Liver (tissue), 9 donors: ENCODE measurements around the gene SOX21. TPM values are rescaled to one million over a fixed set of nuclear protein-coding genes. Genes with fewer than 3 reads are reported as not detected.
A peak's percentile ranks its signal among the peaks of the same experiment; 100 is the strongest.

Source experiments
- DNase-seq: peaks from one replicate; pipeline ENCODE4 v3.0.0-alpha.2; 2017; ENCODE audit warnings: low spot score
- H3K27ac ChIP-seq, 2 donors: one replicate each; pipeline ENCODE4 v1.7.0; 2013; ENCODE audit warnings: inconsistent platforms in 2 of 2, low read length in 2 of 2, control low read depth in 1 of 2, low read depth in 1 of 2, mild to moderate bottlenecking in 1 of 2
- H3K27me3 ChIP-seq, 4 donors: one replicate each; pipeline versions ENCODE4 v1.6.1 to v1.7.0; 2013; ENCODE audit warnings: low read length in 3 of 4, inconsistent platforms in 1 of 4, mild to moderate bottlenecking in 1 of 4, moderate library complexity in 1 of 4; ENCODE audit not compliant: control insufficient read depth in 4 of 4, insufficient read depth in 4 of 4
- H3K36me3 ChIP-seq, 4 donors: one replicate each; pipeline versions ENCODE4 v1.6.1 to v1.7.0; 2013; ENCODE audit warnings: low read length in 3 of 4, mild to moderate bottlenecking in 3 of 4, low read depth in 1 of 4, moderate library complexity in 1 of 4; ENCODE audit not compliant: control insufficient read depth in 4 of 4, insufficient read depth in 3 of 4
- H3K4me1 ChIP-seq, 4 donors: one replicate each; pipeline versions ENCODE4 v1.6.1 to v1.7.0; 2013; ENCODE audit warnings: low read length in 3 of 4, mild to moderate bottlenecking in 3 of 4, moderate library complexity in 1 of 4; ENCODE audit not compliant: control insufficient read depth in 4 of 4, insufficient read depth in 4 of 4
- H3K4me3 ChIP-seq, 3 donors: one replicate each; pipeline versions ENCODE4 v1.6.1 to v1.7.0; 2013; ENCODE audit warnings: low read length in 3 of 3, control low read depth in 1 of 3, low read depth in 1 of 3, mild to moderate bottlenecking in 1 of 3
- H3K9ac ChIP-seq, 2 donors: one replicate each; pipeline ENCODE4 v1.7.0; 2013; ENCODE audit warnings: low read length in 2 of 2, mild to moderate bottlenecking in 2 of 2, moderate library complexity in 2 of 2, control low read depth in 1 of 2, low read depth in 1 of 2
- H3K9me3 ChIP-seq, 4 donors: one replicate each; pipeline versions ENCODE4 v1.6.1 to v1.7.0; 2013; ENCODE audit warnings: low read length in 3 of 4; ENCODE audit not compliant: control insufficient read depth in 4 of 4
- CTCF ChIP-seq: fragments of 150-350 bp; IDR thresholded peaks from 2 replicates; pipeline ENCODE4 v1.5.1; 2017; ENCODE audit warnings: improper control_type of control experiment, low read depth, low read length; ENCODE audit not compliant: missing input control
- EGR1 ChIP-seq, 2 donors: IDR thresholded peaks; 2 replicates each; pipeline ENCODE4 v1.6.1; 2016 to 2018; ENCODE audit warnings: antibody characterized with exemption in 2 of 2, low read depth in 2 of 2
- FOXA1 ChIP-seq: IDR thresholded peaks from 2 replicates; pipeline ENCODE4 v1.6.1; 2016; ENCODE audit warnings: antibody characterized with exemption
- FOXA2 ChIP-seq: IDR thresholded peaks from 2 replicates; pipeline ENCODE4 v1.6.1; 2016; ENCODE audit warnings: antibody characterized with exemption
- GABPA ChIP-seq, 2 donors: IDR thresholded peaks in 1 of 2; conservative IDR thresholded peaks in 1 of 2; 2 replicates each; pipeline ENCODE4 v1.6.1; 2016; ENCODE audit warnings: antibody characterized with exemption in 2 of 2, mild to moderate bottlenecking in 1 of 2, moderate library complexity in 1 of 2
- HNF4A ChIP-seq, 2 donors: conservative IDR thresholded peaks; 2 replicates each; pipeline ENCODE4 v1.6.1; 2016; ENCODE audit warnings: antibody characterized with exemption in 2 of 2, mild to moderate bottlenecking in 2 of 2
- HNF4G ChIP-seq: IDR thresholded peaks from 2 replicates; pipeline ENCODE4 v1.6.1; 2016; ENCODE audit warnings: antibody characterized with exemption
- JUND ChIP-seq, 2 donors: IDR thresholded peaks; 2 replicates each; pipeline ENCODE4 v1.6.1; 2016; ENCODE audit warnings: antibody characterized with exemption in 2 of 2
- NR2F2 ChIP-seq: IDR thresholded peaks from 2 replicates; pipeline ENCODE4 v1.6.1; 2016; ENCODE audit warnings: antibody characterized with exemption
- RAD21 ChIP-seq, 2 donors: IDR thresholded peaks; 2 replicates each; pipeline ENCODE4 v1.6.1; 2016; ENCODE audit warnings: antibody characterized with exemption in 2 of 2, mild to moderate bottlenecking in 2 of 2
- REST ChIP-seq: IDR thresholded peaks from 2 replicates; pipeline ENCODE4 v1.6.1; 2016; ENCODE audit warnings: antibody characterized with exemption, mild to moderate bottlenecking
- RXRA ChIP-seq, 2 donors: IDR thresholded peaks; 2 replicates each; pipeline ENCODE4 v1.6.1; 2017 to 2018; ENCODE audit warnings: antibody characterized with exemption in 2 of 2, mild to moderate bottlenecking in 1 of 2
- SP1 ChIP-seq: IDR thresholded peaks from 2 replicates; pipeline ENCODE4 v1.6.1; 2018; ENCODE audit warnings: antibody characterized with exemption, mild to moderate bottlenecking
- TAF1 ChIP-seq: conservative IDR thresholded peaks from 2 replicates; pipeline ENCODE4 v1.6.1; 2016; ENCODE audit warnings: antibody characterized with exemption, mild to moderate bottlenecking
- WGBS: extraction: QIAGEN DNeasy Blood & Tissue Kit; methylation state at CpG from one replicate; pipeline ENCODE4 v1.1.7; 2013; 5-methylcytosine and 5-hydroxymethylcytosine counted together
- polyA plus RNA-seq, 2 donors: library from polyadenylated mRNA; stranded (reverse) in 1 of 2; unstranded in 1 of 2; fragments of 200-250 nt in 1 of 2; fragments of >200 nt in 1 of 2; fragmentation: Nextera tagmentation in 1 of 2; extraction: Ambion mirVana in 1 of 2; gene quantifications; one replicate each; pipeline versions ENCODE4 v1.2.1 to v1.2.3, GENCODE V29; 2013 to 2015
- total RNA-seq, 2 donors: library from RNA; depleted of rRNA; stranded (reverse); fragments of >200 nt; gene quantifications; one replicate each; pipeline ENCODE4 v1.2.3, GENCODE V29; 2014
- TF ChIP-seq, protein P1 (sequence below): IDR thresholded peaks from 2 replicates; pipeline ENCODE4 v1.6.1; 2016; ENCODE audit warnings: antibody characterized with exemption
- TF ChIP-seq, protein P2 (sequence below): IDR thresholded peaks from 2 replicates; pipeline ENCODE4 v1.6.1; 2016; ENCODE audit warnings: antibody characterized with exemption
- TF ChIP-seq, protein P3 (sequence below): IDR thresholded peaks from 2 replicates; pipeline ENCODE4 v1.6.1; 2016; ENCODE audit warnings: antibody characterized with exemption
- donor health status: healthy.
- donor health status: healthy.
- donor health status: healthy.
- donor health status: healthy.
- donor health status: healthy.

The SOX21 gene
- total and polyA plus RNA-seq, 4 donors, result not detected

DNA sequence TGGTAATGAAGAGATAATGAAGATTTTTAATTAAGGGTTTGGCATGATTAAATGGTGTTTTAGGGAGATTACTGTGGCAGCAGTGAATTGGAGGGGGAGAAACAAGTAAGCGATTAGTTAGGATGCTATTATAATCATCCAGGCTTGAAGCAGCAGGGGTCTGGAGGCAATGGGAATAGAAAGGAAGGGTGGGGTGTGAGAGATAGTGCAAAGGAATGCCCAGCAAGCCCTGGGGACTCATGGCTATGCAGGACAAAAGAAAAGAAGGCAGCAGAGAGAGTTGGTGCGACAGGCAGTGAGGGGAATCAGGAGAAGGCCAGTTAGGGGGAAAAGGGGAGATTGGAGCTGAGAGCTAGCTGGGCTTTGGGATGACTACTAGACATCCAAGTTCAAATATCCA is 34.5 kb downstream of the SOX21 start:
- Histone ChIP-seq H3K4me3 (no peak overlapping the region), H3K9ac (no peak overlapping the region), H3K27me3 (no peaks in the 10 kb centered on the region), H3K9me3 (no peaks in the 10 kb centered on the region), H3K36me3 (no peaks in the 10 kb centered on the region), H3K27ac (no peak overlapping the region), H3K4me1 (no peaks in the 10 kb centered on the region)
- 81% methylated on average over 2 of the region's 2 CpGs for WGBS
- TF ChIP-seq HNF4A (conservative IDR thresholded peaks at IDR 0.05) (no peak), JUND (IDR thresholded peaks at IDR 0.05) (no peak), FOXA1 (no peak), FOXA2 (no peak), NR2F2 (no peak), HNF4G (no peak), RAD21 (IDR thresholded peaks at IDR 0.05) (no peak), GABPA (IDR thresholded peaks at IDR 0.05 in 1 of 2, conservative IDR thresholded peaks at IDR 0.05 in 1 of 2) (no peak)
- TF ChIP-seq, protein P1, sequence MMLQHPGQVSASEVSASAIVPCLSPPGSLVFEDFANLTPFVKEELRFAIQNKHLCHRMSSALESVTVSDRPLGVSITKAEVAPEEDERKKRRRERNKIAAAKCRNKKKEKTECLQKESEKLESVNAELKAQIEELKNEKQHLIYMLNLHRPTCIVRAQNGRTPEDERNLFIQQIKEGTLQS, result no peak
- TF ChIP-seq, protein P2, sequence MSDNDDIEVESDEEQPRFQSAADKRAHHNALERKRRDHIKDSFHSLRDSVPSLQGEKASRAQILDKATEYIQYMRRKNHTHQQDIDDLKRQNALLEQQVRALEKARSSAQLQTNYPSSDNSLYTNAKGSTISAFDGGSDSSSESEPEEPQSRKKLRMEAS, result no peak
- no peak for DNase-seq

- WGBS, result 22% methylated on average over 5 of the region's 5 CpGs
- no peaks in the 10 kb centered on the region for H3K9me3 ChIP-seq
- peak; percentile 78 for DNase-seq
- TF ChIP-seq RXRA (IDR thresholded peaks at IDR 0.05), result no peak
- no peak for TF ChIP-seq REST
- TF ChIP-seq SP1, result no peak
- peak; percentile 77 to 79 for TF ChIP-seq RAD21 (IDR thresholded peaks at IDR 0.05)
- TF ChIP-seq EGR1 (IDR thresholded peaks at IDR 0.05; ENCODE audit: low read depth in 2 of 2), result no peak
- TF ChIP-seq, protein P2, result no peak
- no peak for TF ChIP-seq TAF1
- TF ChIP-seq CTCF, result peak; percentile 52
- TF ChIP-seq, protein P3, sequence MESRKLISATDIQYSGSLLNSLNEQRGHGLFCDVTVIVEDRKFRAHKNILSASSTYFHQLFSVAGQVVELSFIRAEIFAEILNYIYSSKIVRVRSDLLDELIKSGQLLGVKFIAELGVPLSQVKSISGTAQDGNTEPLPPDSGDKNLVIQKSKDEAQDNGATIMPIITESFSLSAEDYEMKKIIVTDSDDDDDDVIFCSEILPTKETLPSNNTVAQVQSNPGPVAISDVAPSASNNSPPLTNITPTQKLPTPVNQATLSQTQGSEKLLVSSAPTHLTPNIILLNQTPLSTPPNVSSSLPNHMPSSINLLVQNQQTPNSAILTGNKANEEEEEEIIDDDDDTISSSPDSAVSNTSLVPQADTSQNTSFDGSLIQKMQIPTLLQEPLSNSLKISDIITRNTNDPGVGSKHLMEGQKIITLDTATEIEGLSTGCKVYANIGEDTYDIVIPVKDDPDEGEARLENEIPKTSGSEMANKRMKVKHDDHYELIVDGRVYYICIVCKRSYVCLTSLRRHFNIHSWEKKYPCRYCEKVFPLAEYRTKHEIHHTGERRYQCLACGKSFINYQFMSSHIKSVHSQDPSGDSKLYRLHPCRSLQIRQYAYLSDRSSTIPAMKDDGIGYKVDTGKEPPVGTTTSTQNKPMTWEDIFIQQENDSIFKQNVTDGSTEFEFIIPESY, result no peak
- H3K4me1 ChIP-seq, result no peaks in the 10 kb centered on the region
- no peak overlapping the region for H3K4me3 ChIP-seq
- H3K27me3 ChIP-seq, result no peaks in the 10 kb centered on the region
- no peaks in the 10 kb centered on the region for H3K36me3 ChIP-seq
- no peak overlapping the region for H3K9ac ChIP-seq
- H3K27ac ChIP-seq, result no peak overlapping the region
Observed at GRCh38 chr13:94674609-94675348, 37.6 kb downstream of the SOX21 start.
